Skin epidermis (tissue), 12 donors: Measurements from ENCODE around the gene TULP4.
"Not testable (repeated sequence)": the region's sequence is repeated elsewhere in the genome, so short reads cannot be mapped to it uniquely, and the experiment has no call there.

Experiments used
- H3K27ac ChIP-seq, 21 experiments: fragments of 200-600 bp; sonication (generic) in 11 of 21; one replicate each; pipeline ENCODE4 v1.5.0; 2020; ENCODE audit warnings: mild to moderate bottlenecking in 3 of 21, inconsistent platforms in 2 of 21, moderate library complexity in 2 of 21
- H3K4me3 ChIP-seq, 7 experiments: fragments of 200-600 bp; sonication (generic) in 2 of 7; one replicate each; pipeline ENCODE4 v1.5.0; 2020; ENCODE audit warnings: inconsistent platforms in 2 of 7, mild to moderate bottlenecking in 2 of 7, moderate library complexity in 1 of 7

The TULP4 gene

DNA sequence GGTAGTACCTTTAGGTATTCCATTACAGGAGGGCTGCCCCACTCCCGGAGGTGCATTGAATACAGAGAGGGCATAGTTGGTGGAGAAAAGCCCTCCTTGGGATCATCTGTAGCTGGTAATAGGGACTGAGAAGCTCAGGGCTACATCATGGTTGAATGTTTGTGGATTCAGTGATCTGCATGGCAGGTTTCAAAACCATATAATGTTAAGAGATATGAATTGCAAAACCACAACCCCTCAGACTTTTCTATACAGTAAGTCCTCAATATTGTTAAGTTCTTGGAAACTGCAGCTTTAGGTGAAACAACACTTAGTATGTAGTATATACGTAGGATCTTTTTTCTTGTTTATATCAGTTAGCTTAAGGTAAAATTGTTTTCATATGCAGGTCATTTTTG is 11.3 kb downstream of the TULP4 start:
- Histone ChIP-seq H3K27ac (peak overlapping the region in 3 of 21 experiments; percentile 15 to 48 (median 15)), H3K4me3 (no peak overlapping the region)

DNA sequence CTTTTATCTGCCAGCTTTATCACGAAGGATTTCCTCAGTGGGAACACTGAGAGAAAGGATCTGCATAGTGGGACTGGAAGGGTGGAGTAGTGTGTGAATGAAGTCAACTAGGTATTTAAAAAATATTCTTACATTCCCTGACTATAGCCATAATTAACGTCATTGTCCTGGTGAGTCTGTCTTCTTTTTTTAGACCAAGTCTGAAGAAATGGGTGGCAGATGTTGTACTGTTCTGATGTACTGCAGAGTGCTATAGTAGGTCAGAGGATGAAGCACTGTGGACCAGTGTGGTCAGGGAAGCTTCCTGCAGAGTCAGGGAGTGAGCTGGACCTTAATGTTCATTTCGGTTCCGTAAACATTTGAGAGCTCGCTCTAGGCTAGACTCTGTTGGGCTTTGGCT is 11.9 kb downstream of the TULP4 start:
- Histone ChIP-seq H3K27ac (peak overlapping the region in 2 of 21 experiments; percentile 25 to 48), H3K4me3 (no peak overlapping the region)

- H3K4me3 ChIP-seq, result no peak overlapping the region
- no peak overlapping the region for H3K27ac ChIP-seq
Observed at GRCh38 chr6:158327211-158327610, 14.9 kb downstream of the TULP4 start.

- peak overlapping the region in 1 of 21 experiments; percentile 17 for H3K27ac ChIP-seq
- H3K4me3 ChIP-seq, result no peak overlapping the region
Observed at GRCh38 chr6:158328952-158329351, 16.7 kb downstream of the TULP4 start.

- peak overlapping the region in 1 of 21 experiments; percentile 17 for H3K27ac ChIP-seq
- H3K4me3 ChIP-seq, result no peak overlapping the region
Observed at GRCh38 chr6:158329531-158329930, 17.3 kb downstream of the TULP4 start.

GRCh38 chr6:158330016-158330415 is 17.8 kb downstream of the TULP4 start:
- H3K27ac ChIP-seq, result no peak overlapping the region

GRCh38 chr6:158332237-158332636 is 20.0 kb downstream of the TULP4 start:
- no peak overlapping the region for H3K4me3 ChIP-seq
- no peak overlapping the region for H3K27ac ChIP-seq

More at GRCh38 chr6:158330016-158330415, 17.8 kb downstream of the TULP4 start:
- H3K4me3 ChIP-seq, result no peak overlapping the region

- Histone ChIP-seq H3K4me3 (no peak overlapping the region), H3K27ac (no peak overlapping the region)
Observed at GRCh38 chr6:158333094-158333493, 20.8 kb downstream of the TULP4 start.

- no peak overlapping the region for H3K27ac ChIP-seq
- H3K4me3 ChIP-seq, result no peak overlapping the region
Observed at GRCh38 chr6:158334534-158334933, 22.3 kb downstream of the TULP4 start.

- H3K4me3 ChIP-seq, result no peak overlapping the region
- H3K27ac ChIP-seq, result no peak overlapping the region
Observed at GRCh38 chr6:158337332-158337731, 25.1 kb downstream of the TULP4 start.

DNA sequence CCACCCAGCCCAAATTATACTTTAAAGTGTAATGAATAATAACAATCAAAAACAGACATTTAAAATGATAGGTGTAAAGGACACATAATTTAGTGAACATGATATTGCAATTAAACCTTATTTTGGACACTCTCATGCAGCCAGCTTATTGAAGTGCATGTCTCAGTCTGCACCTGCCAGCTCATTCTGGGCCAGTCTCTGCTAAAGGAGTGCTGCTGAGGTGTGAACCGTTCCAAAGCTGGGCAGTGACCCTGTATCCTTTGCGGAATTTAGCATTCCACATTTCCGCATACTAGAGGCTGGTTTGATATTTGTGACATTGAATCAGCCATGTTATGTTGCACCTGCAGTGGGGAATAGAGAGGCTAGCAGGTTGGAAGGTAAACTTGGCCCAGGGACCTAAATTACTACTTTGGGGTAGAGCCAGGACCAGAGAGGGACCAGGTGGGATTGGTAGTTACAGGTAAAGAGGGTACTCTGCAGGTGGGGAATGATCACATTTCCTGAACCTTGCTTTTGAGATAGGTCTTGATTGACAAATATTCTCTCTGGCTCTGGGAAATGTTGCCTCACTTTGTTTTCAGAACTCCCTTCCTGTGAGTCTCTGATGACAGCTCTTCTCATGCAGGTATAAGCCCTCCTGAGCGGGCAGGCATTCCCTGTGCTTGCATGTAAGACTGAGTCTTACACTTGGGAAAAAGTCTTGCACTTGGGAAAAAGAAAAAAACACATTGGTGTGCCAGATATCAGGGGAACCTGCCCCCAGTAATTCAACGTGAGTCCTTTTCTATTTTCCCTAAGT is 26.2 kb downstream of the TULP4 start:
- Histone ChIP-seq H3K27ac (no peak overlapping the region), H3K4me3 (no peak overlapping the region)

- H3K27ac ChIP-seq, H3K4me3 ChIP-seq: not testable (repeated sequence)
Observed at GRCh38 chr6:158339197-158339596, 26.9 kb downstream of the TULP4 start.

DNA sequence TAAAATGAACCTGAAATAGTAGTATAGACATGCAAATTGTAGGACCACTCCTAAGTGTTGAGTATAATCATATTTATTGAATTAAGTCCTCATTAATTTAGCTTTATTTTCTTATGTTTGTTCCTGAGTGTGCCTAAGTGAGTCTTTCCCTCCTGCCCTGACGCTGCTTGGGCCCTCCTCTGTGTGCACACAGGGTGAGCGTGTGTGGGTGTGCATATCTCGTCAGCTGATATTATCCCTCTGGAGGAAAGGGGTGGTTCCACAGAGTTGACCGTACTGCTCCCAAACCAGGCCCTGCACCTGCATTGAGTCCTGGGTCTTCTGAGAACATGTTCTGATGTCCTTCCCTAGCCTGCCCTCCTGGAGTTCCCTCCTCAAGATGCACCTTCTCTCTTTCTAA is 28.0 kb downstream of the TULP4 start:
- no peak overlapping the region for H3K27ac ChIP-seq
- no peak overlapping the region for H3K4me3 ChIP-seq

DNA sequence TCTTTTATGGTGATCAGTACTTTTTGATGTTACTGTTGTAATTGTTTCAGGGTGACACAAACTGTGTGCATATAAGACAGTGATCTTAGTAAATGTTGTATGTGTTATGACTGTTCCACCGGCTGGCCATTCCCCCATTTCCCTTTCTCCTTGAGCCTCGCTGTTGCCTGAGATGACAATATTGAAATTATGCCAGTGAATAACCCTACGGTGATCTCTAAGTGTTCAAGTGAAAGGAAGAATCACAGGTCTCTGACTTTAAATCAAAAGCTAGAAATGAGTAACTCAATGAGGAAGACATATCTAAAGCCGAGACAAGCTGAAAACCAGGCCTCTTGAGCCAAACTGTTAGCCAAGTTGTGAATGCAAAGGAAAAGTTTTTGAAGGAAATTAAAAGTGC is 32.3 kb downstream of the TULP4 start:
- Histone ChIP-seq H3K4me3 (no peak overlapping the region), H3K27ac (no peak overlapping the region)

- H3K4me3 ChIP-seq, H3K27ac ChIP-seq: not testable (repeated sequence)
Observed at GRCh38 chr6:158345444-158345843, 33.2 kb downstream of the TULP4 start.

GRCh38 chr6:158347335-158347734 is 35.1 kb downstream of the TULP4 start:
- no peak overlapping the region for H3K4me3 ChIP-seq
- H3K27ac ChIP-seq, result no peak overlapping the region

GRCh38 chr6:158348737-158349504 is 36.7 kb downstream of the TULP4 start:
- not testable (repeated sequence) for H3K4me3 ChIP-seq, H3K27ac ChIP-seq

DNA sequence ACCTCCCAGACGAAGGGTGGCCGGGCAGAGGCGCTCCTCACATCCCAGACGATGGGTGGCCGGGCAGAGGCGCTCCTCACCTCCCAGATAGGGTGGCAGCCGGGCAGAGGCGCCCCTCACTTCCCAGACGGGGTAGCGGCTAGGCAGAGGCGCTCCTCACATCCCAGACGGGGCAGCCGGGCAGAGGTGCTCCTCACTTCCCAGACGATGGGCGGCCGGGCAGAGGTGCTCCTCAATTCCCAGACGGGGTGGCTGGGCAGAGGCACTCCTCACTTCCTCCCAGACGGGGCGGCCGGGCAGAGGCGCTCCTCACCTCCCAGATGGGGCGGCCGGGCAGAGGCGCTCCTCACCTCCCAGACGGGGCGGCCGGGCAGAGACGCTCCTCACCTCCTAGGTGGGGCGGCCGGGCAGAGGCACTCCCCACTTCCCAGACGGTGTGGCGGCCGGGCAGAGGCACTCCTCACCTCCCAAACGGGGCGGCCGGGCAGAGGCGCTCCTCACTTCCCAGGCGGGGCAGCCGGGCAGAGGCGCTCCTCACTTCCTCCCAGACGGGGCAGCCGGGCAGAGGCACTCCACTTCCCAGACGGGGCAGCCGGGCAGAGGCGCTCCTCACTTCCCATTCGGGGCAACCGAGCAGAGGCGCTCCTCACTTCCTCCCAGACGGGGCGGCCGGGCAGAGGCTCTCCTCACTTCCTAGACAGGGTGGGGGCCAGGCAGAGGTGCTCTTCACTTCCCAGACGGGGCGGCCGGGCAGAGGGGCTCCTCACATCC is 37.4 kb downstream of the TULP4 start:
- H3K4me3 ChIP-seq, H3K27ac ChIP-seq: not testable (repeated sequence)

DNA sequence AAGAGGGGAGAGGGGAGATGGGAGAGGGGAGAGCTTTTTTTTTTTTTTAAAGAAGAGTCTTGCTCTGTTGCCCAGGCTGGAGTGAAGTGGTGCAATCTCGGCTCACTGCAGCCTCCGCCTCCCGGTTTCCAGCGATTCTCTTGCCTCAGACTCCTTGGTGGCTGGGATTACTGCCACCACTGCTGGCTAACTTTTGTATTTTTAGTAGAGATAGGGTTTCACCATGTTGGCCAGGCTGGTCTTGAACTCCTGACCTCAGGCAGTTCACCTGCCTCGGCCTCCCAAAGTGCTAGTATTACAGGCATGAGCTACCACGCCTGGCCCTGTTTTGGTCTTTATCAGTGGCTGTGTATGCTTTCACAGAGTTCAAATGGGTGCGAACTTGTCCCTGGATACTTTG is 38.5 kb downstream of the TULP4 start:
- H3K27ac ChIP-seq, H3K4me3 ChIP-seq: not testable (repeated sequence)
